Lower leg skin (tissue), 3 donors: ENCODE measurements around the gene CCAR1.

Experiments
- POLR2A ChIP-seq, 2 donors: fragments of 450-650 bp; IDR thresholded peaks; one replicate each; pipeline ENCODE4 v1.6.1; 2016 to 2017; ENCODE audit warnings: antibody characterized with exemption in 2 of 2, mild to moderate bottlenecking in 1 of 2, moderate library complexity in 1 of 2
- TF ChIP-seq, protein P1 (sequence below), 3 donors: fragments of 450-650 bp; IDR thresholded peaks; one replicate each; pipeline ENCODE4 v1.5.1; 2016; ENCODE audit warnings: antibody characterized with exemption in 3 of 3, mild to moderate bottlenecking in 3 of 3, moderate library complexity in 2 of 3

DNA sequence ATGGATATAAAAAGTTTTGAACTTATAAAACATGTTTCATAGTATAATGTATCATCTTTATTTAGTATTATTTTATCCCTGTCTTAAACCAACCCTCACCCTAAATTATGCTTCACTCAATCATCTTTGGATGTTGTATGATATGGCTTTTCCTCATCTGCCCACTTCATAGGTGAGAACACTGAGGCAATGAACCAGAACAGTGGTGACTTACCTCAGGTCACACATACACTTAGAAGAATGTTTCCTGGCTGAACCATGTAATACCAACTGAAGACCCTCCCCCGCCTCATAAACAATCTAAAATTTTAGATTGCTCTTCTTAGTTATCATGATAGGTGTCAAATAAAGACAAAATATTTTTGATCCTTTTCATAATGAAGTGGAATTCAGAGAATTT lies 83.7 kb downstream of the CCAR1 start:
- TF ChIP-seq, protein P1, sequence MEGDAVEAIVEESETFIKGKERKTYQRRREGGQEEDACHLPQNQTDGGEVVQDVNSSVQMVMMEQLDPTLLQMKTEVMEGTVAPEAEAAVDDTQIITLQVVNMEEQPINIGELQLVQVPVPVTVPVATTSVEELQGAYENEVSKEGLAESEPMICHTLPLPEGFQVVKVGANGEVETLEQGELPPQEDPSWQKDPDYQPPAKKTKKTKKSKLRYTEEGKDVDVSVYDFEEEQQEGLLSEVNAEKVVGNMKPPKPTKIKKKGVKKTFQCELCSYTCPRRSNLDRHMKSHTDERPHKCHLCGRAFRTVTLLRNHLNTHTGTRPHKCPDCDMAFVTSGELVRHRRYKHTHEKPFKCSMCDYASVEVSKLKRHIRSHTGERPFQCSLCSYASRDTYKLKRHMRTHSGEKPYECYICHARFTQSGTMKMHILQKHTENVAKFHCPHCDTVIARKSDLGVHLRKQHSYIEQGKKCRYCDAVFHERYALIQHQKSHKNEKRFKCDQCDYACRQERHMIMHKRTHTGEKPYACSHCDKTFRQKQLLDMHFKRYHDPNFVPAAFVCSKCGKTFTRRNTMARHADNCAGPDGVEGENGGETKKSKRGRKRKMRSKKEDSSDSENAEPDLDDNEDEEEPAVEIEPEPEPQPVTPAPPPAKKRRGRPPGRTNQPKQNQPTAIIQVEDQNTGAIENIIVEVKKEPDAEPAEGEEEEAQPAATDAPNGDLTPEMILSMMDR (IDR thresholded peaks at IDR 0.05), result no peak
- no peak for TF ChIP-seq POLR2A (IDR thresholded peaks at IDR 0.05)
